B cell (primary cell): Measurements from ENCODE around the gene CACNA2D3. TPM values are rescaled to one million over a fixed set of nuclear protein-coding genes. Genes with fewer than 3 reads are reported as not detected.

Experiments
- ATAC-seq: fragments of 200-7000 bp; cut with Tn5 transposase; one replicate; pipeline ENCODE4 v1.10.0; 2021; ENCODE audit warnings: low read depth, mild to moderate bottlenecking, moderate number of reproducible peaks, moderate library complexity
- CTCF ChIA-PET: fragments of 350-600 bp; sonication (Branson Sonifier 250); formaldehyde crosslinking; loops from one replicate; lab custom pipeline; 2021; ENCODE audit warnings: antibody characterized with exemption, inconsistent platforms; lab: Charles Lee
- POLR2A ChIA-PET: fragments of 350-600 bp; sonication (Branson Sonifier 250); formaldehyde crosslinking; loops from one replicate; lab custom pipeline; 2021; ENCODE audit warnings: antibody characterized with exemption; lab: Charles Lee
- DNase-seq: peaks from one replicate; pipeline ENCODE4 v3.0.0; 2013
- H2AFZ ChIP-seq: 2 replicates; pipeline ENCODE4 v1.6.1; 2012; ENCODE audit warnings: mild to moderate bottlenecking, low read depth, low read length; ENCODE audit not compliant: insufficient read depth, poor library complexity, severe bottlenecking
- H3K27ac ChIP-seq, 2 donors: 1 replicate in 1 of 2; 2 replicates in 1 of 2; pipeline ENCODE4 v1.5.1; 2012 to 2013; ENCODE audit warnings: low read length in 2 of 2, mild to moderate bottlenecking in 2 of 2, moderate library complexity in 1 of 2
- H3K27me3 ChIP-seq, 4 experiments: fragments of 200-600 bp in 1 of 4; sonication (generic) in 1 of 4; replicated peaks in 1 of 4; 1 replicate in 2 of 4; 2 replicates in 2 of 4; pipeline versions ENCODE4 v1.6.1 to v1.7.0; 2013 to 2016; ENCODE audit warnings: low read length in 3 of 4, mild to moderate bottlenecking in 2 of 4, mixed read lengths in 1 of 4, moderate library complexity in 1 of 4; ENCODE audit not compliant: insufficient read depth in 4 of 4, control insufficient read depth in 3 of 4; ENCODE audit errors: control extremely low read depth in 1 of 4
- H3K36me3 ChIP-seq, 2 experiments: replicated peaks in 1 of 2; 1 replicate in 1 of 2; 2 replicates in 1 of 2; pipeline versions ENCODE4 v1.6.1 to v1.7.1; 2013; ENCODE audit warnings: low read length in 1 of 2; ENCODE audit not compliant: insufficient read depth in 2 of 2, control insufficient read depth in 1 of 2; ENCODE audit errors: control extremely low read depth in 1 of 2, extremely low read depth in 1 of 2
- H3K4me1 ChIP-seq, 2 donors: fragments of 200-600 bp in 1 of 2; sonication (generic) in 1 of 2; 1 replicate in 1 of 2; 2 replicates in 1 of 2; pipeline versions ENCODE4 v1.5.1 to v1.6.1; 2013 to 2017; ENCODE audit warnings: low read length in 2 of 2; ENCODE audit not compliant: control insufficient read depth in 2 of 2, insufficient read depth in 2 of 2
- H3K4me2 ChIP-seq: replicated peaks from 2 replicates; pipeline ENCODE3; 2012; ENCODE audit warnings: mild to moderate bottlenecking, low read depth, low read length; ENCODE audit not compliant: poor library complexity, severe bottlenecking
- H3K4me3 ChIP-seq, 5 experiments: fragments of 200-600 bp in 1 of 5; sonication (generic) in 1 of 5; 1 replicate in 3 of 5; 2 replicates in 2 of 5; pipeline versions ENCODE4 v1.5.1 to v1.7.0; 2011 to 2016; ENCODE audit warnings: low read length in 4 of 5, mild to moderate bottlenecking in 4 of 5, low read depth in 2 of 5, control low read depth in 1 of 5, moderate library complexity in 1 of 5; ENCODE audit not compliant: insufficient read depth in 1 of 5; ENCODE audit errors: control extremely low read depth in 1 of 5, extremely low read depth in 1 of 5
- H3K79me2 ChIP-seq: fragments of 200-600 bp; sonication (generic); one replicate; pipeline ENCODE4 v1.6.0; 2016; ENCODE audit warnings: low read length; ENCODE audit not compliant: control insufficient read depth, insufficient read depth
- H3K9ac ChIP-seq: fragments of 200-600 bp; sonication (generic); 2 replicates; pipeline ENCODE4 v1.6.1; 2017; ENCODE audit warnings: mild to moderate bottlenecking, low read length, moderate library complexity
- H3K9me3 ChIP-seq, 3 donors: one replicate each; pipeline versions ENCODE4 v1.6.1 to v1.7.1; 2013; ENCODE audit warnings: low read length in 2 of 3; ENCODE audit not compliant: control insufficient read depth in 2 of 3, insufficient read depth in 1 of 3; ENCODE audit errors: control extremely low read depth in 1 of 3
- H4K20me1 ChIP-seq: 2 replicates; pipeline ENCODE4 v1.6.0; 2012; ENCODE audit warnings: mild to moderate bottlenecking, low read length; ENCODE audit not compliant: insufficient read depth, control insufficient read depth, poor library complexity, severe bottlenecking
- H3K27ac Mint-ChIP-seq: one replicate; pipeline ENCODE4 v1.8.0; 2021; ENCODE audit warnings: mixed read lengths
- H3K27me3 Mint-ChIP-seq: one replicate; pipeline ENCODE4 v1.8.0; 2021; ENCODE audit warnings: mixed read lengths
- H3K4me1 Mint-ChIP-seq: one replicate; pipeline ENCODE4 v1.8.0; 2021; ENCODE audit warnings: mixed read lengths
- H3K4me3 Mint-ChIP-seq: one replicate; pipeline ENCODE4 v1.8.0; 2021; ENCODE audit warnings: mixed read lengths
- H3K9me3 Mint-ChIP-seq: one replicate; pipeline ENCODE4 v1.8.0; 2022; ENCODE audit warnings: mixed read lengths; ENCODE audit not compliant: insufficient read depth
- EZH2 ChIP-seq: IDR thresholded peaks from 2 replicates; pipeline ENCODE4 v1.6.1; 2012; ENCODE audit warnings: borderline replicate concordance, low read depth, mild to moderate bottlenecking, moderate library complexity, low read length; ENCODE audit not compliant: insufficient read depth, poor library complexity, severe bottlenecking
- WGBS: methylation state at CpG from one replicate; pipeline ENCODE4 v1.1.5; 2013; ENCODE audit warnings: missing lambda C conversion rate; ENCODE audit not compliant: insufficient coverage; 5-methylcytosine and 5-hydroxymethylcytosine counted together
- intact Hi-C: fragments of 100-400 bp; cut with micrococcal nuclease; formaldehyde crosslinking; loops from one replicate; pipeline ENCODE4 v1.10.0; 2022
- polyA plus RNA-seq: library from polyadenylated mRNA; depleted of rRNA; stranded (reverse); fragments of >200 nt; gene quantifications from 2 replicates; pipeline ENCODE4 v1.2.3, GENCODE V29; 2012
- total RNA-seq, 2 donors: library from RNA; stranded (reverse); fragments of 120-200 nt in 1 of 2; gene quantifications; 1 replicate in 1 of 2; 2 replicates in 1 of 2; pipeline versions ENCODE4 v1.2.3 to v1.2.4, GENCODE V29; 2013 to 2022
- TF ChIP-seq, protein P1 (sequence below): fragments of 200-600 bp; IDR thresholded peaks from one replicate; pipeline ENCODE4 v1.8.0; 2022; ENCODE audit warnings: antibody characterized with exemption, mild to moderate bottlenecking

Gene CACNA2D3
- total and polyA plus RNA-seq, 2 donors (not counting 1 experiment from before 2014, with no cell fraction given): not detected

DNA sequence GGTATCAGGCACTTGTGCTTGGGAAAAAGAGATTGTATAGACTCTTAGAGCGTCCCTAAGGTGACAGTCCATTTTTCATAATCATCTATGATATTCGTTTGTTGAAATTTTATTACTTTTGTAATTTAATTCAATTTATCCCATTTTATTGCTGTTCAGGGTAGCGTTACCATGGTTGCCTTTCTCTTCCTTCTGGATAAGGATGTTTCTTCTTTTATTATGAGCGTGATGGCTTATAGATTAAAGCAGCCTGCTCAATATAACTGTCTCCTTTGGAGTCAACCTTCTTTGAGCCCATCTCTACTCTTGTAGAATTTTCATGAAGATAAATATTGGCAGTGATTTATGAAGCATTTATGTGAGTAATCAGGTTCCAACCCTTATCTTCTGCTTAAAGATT is 623.5 kb downstream of the CACNA2D3 start:
- no peaks in the 10 kb centered on the region for H3K9me3 Mint-ChIP-seq
- ATAC-seq (no peak), DNase-seq (no peak)
- no peaks in the 10 kb centered on the region for H3K4me1 Mint-ChIP-seq
- no peaks in the 10 kb centered on the region for H3K27me3 Mint-ChIP-seq
- ChIA-PET POLR2A (no interaction called here), CTCF (no interaction called here)
- Histone ChIP-seq H3K4me3 (no peak overlapping the region), H3K27me3 (no peaks in the 10 kb centered on the region), H3K36me3 (no peaks in the 10 kb centered on the region), H2AFZ (no peak overlapping the region), H3K9me3 (peaks cover 0 to 8% (median 0%) of the 10 kb centered on the region in 3 donors), H3K4me1 (no peaks in the 10 kb centered on the region), H3K79me2 (no peaks in the 10 kb centered on the region), H3K9ac (no peak overlapping the region), H3K4me2 (no peak overlapping the region), H3K27ac (no peak overlapping the region), H4K20me1 (no peaks in the 10 kb centered on the region)
- H3K4me3 Mint-ChIP-seq: no peak overlapping the region
- WGBS: no CpG with 5 or more reads among the region's 4 CpGs
- TF ChIP-seq EZH2: no peak
- intact Hi-C loops: no loop called here
- no peak overlapping the region for H3K27ac Mint-ChIP-seq

DNA sequence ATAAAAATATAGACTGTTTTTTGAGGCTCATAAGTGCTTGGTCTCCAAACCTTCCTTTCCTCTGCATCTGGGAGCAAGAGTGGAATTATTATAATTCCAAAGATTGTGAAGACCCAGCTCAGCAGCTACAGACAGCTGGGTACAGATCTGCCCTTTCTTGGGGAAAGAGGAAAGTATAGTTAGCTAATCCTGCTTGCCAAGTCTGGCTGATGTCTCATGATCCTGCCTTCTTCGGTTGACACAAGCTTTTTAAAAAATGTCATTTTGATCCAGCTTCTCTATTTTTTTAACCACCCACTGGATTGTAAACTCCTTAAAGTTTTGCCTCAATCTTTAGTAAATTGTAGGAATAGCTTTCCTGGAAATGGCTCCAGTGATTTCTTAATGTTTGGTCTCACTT is 624.4 kb downstream of the CACNA2D3 start:
- Histone ChIP-seq H3K4me3 (no peak overlapping the region), H2AFZ (no peak overlapping the region), H3K9ac (no peak overlapping the region), H3K36me3 (no peaks in the 10 kb centered on the region), H3K9me3 (peaks cover 0 to 8% (median 0%) of the 10 kb centered on the region in 3 donors), H3K27me3 (no peaks in the 10 kb centered on the region), H3K4me1 (no peaks in the 10 kb centered on the region), H3K4me2 (no peak overlapping the region), H4K20me1 (no peaks in the 10 kb centered on the region), H3K79me2 (no peaks in the 10 kb centered on the region), H3K27ac (no peak overlapping the region)
- intact Hi-C loops: no loop called here
- no peaks in the 10 kb centered on the region for H3K9me3 Mint-ChIP-seq
- ATAC-seq (no peak), DNase-seq (no peak)
- ChIA-PET POLR2A (no interaction called here), CTCF (no interaction called here)
- no peak overlapping the region for H3K27ac Mint-ChIP-seq
- no CpG with 5 or more reads among the region's 1 CpG for WGBS
- no peak overlapping the region for H3K4me3 Mint-ChIP-seq
- no peaks in the 10 kb centered on the region for H3K4me1 Mint-ChIP-seq
- H3K27me3 Mint-ChIP-seq: no peaks in the 10 kb centered on the region
- no peak for TF ChIP-seq EZH2
- TF ChIP-seq, protein P1, sequence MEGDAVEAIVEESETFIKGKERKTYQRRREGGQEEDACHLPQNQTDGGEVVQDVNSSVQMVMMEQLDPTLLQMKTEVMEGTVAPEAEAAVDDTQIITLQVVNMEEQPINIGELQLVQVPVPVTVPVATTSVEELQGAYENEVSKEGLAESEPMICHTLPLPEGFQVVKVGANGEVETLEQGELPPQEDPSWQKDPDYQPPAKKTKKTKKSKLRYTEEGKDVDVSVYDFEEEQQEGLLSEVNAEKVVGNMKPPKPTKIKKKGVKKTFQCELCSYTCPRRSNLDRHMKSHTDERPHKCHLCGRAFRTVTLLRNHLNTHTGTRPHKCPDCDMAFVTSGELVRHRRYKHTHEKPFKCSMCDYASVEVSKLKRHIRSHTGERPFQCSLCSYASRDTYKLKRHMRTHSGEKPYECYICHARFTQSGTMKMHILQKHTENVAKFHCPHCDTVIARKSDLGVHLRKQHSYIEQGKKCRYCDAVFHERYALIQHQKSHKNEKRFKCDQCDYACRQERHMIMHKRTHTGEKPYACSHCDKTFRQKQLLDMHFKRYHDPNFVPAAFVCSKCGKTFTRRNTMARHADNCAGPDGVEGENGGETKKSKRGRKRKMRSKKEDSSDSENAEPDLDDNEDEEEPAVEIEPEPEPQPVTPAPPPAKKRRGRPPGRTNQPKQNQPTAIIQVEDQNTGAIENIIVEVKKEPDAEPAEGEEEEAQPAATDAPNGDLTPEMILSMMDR: no peak
